ENCODE measurements around the gene WWC1. TPM values are rescaled to one million over a fixed set of nuclear protein-coding genes. Genes with fewer than 3 reads are reported as not detected.

The WWC1 gene
- total and polyA plus RNA-seq, 4 donors, result 48.4 to 77.0 (median 56.2) TPM

DNA sequence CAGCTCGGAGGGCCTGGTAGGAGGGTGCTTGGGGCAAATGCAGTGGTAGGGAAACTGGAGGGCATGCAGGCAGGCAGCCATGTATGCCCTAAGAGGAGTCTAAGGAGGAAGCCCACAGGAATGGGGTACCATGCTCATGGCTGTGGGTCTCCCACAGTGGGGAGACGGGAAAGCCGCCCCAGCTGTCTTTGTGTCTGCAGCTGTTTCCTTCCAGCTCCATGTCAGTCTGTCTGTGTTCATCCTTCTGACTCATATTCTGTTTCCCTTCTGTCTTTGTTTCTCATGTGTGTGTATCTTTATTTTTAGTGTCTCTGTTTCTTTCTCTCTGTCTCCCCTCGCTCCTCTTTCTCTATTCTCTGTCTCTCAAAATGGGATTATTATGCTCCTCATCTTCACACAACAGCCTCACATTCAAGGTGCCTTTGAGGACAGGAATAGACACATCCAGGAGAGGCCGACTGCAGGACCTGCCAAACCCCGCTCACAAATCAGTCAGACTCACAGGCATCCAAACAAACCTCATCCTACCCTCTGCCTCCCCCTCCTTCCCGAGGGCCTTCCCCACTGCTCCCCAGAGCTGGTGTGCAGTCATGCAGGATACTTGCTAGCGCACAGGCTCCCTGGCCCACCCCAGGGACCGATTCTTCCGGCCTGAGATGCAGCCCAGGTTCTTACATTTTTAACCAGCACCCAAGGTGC, 126.4 kb downstream of the WWC1 start:
- no peaks in the 10 kb centered on the region for H3K9me3 ChIP-seq (ENCODE audit: control insufficient read depth in 4 of 4, insufficient read depth in 3 of 4, low read length in 3 of 4)
- WGBS, 2 donors, result 80 to 84% methylated on average over 10 of the region's 10 CpGs
- no peak overlapping the region for H3K4me3 ChIP-seq
- DNase-seq, result no peak
- TF ChIP-seq, protein P1, sequence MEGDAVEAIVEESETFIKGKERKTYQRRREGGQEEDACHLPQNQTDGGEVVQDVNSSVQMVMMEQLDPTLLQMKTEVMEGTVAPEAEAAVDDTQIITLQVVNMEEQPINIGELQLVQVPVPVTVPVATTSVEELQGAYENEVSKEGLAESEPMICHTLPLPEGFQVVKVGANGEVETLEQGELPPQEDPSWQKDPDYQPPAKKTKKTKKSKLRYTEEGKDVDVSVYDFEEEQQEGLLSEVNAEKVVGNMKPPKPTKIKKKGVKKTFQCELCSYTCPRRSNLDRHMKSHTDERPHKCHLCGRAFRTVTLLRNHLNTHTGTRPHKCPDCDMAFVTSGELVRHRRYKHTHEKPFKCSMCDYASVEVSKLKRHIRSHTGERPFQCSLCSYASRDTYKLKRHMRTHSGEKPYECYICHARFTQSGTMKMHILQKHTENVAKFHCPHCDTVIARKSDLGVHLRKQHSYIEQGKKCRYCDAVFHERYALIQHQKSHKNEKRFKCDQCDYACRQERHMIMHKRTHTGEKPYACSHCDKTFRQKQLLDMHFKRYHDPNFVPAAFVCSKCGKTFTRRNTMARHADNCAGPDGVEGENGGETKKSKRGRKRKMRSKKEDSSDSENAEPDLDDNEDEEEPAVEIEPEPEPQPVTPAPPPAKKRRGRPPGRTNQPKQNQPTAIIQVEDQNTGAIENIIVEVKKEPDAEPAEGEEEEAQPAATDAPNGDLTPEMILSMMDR (IDR thresholded peaks at IDR 0.05; ENCODE audit: control extremely low read depth, extremely low read depth), result no peak
- no peaks in the 10 kb centered on the region for H3K27me3 ChIP-seq (ENCODE audit: control insufficient read depth in 3 of 3, insufficient read depth in 3 of 3, low read length in 2 of 3)
- ATAC-seq (ENCODE audit: insufficient read depth, low FRiP score), result no peak
- H3K4me1 ChIP-seq (ENCODE audit: control insufficient read depth in 5 of 5, insufficient read depth in 5 of 5, low read length in 5 of 5), result no peaks in the 10 kb centered on the region
- H3K36me3 ChIP-seq (ENCODE audit: control insufficient read depth in 4 of 4, insufficient read depth in 4 of 4, low read length in 4 of 4), result peaks cover 0 to 2% (median 0%) of the 10 kb centered on the region in 4 donors
- H3K9ac ChIP-seq (ENCODE audit: insufficient read depth in 1 of 2, low read length in 2 of 2), result no peak overlapping the region
- no peak overlapping the region for H3K27ac ChIP-seq (ENCODE audit: low read depth in 1 of 2, low read length in 1 of 2)

DNA sequence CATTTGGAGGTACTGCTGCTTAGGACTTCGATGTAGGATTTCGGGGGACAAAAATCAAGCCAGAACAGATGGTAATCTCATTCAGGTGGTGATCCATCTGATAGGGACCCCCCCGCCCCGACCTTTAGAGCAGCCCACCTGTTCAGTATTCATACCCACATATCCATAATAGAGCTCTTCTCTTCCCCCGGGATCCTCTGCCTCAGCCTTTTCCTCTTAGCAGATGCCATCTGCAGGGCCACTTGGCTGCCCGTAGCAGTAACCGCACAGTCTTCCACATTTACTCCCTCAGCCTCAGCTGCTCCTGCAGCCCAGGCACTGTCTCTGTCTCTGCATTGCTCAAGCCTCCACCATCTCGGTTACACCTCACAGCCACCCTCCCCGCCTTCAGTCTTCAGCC, 129.0 kb downstream of the WWC1 start:
- no peaks in the 10 kb centered on the region for H3K27me3 ChIP-seq (ENCODE audit: control insufficient read depth in 3 of 3, insufficient read depth in 3 of 3, low read length in 2 of 3)
- WGBS, 2 donors, result 85 to 89% methylated on average over 9 of the region's 9 CpGs
- DNase-seq (no peak), ATAC-seq (ENCODE audit: insufficient read depth, low FRiP score) (no peak)
- H3K4me1 ChIP-seq (ENCODE audit: control insufficient read depth in 5 of 5, insufficient read depth in 5 of 5, low read length in 5 of 5), result peaks cover 0 to 6% (median 0%) of the 10 kb centered on the region in 5 donors
- no peaks in the 10 kb centered on the region for H3K36me3 ChIP-seq (ENCODE audit: control insufficient read depth in 4 of 4, insufficient read depth in 4 of 4, low read length in 4 of 4)
- no peak overlapping the region for H3K27ac ChIP-seq (ENCODE audit: low read depth in 1 of 2, low read length in 1 of 2)
- H3K4me3 ChIP-seq, result no peak overlapping the region
- no peak overlapping the region for H3K9ac ChIP-seq (ENCODE audit: insufficient read depth in 1 of 2, low read length in 2 of 2)
- H3K9me3 ChIP-seq (ENCODE audit: control insufficient read depth in 4 of 4, insufficient read depth in 3 of 4, low read length in 3 of 4), result no peaks in the 10 kb centered on the region
- TF ChIP-seq, protein P1 (IDR thresholded peaks at IDR 0.05; ENCODE audit: control extremely low read depth, extremely low read depth), result no peak

DNA sequence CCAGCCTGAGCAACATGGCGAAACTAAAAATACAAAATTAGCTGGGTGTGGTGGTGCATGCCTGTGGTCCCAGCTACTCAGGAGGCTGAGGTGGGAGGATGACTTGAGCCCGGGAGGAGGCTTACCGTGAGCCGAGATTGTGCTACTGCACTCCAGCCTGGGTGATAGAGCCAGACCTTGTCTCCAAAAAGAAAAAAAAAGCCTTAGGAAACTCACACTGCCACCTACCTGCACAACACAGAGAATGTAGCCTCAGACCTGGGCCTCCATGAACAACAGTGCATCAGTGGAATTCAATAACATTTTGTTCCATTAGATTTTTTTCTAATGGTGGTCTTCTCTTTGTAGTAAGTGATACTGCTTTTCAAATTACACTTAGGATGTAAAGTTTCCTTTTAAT, 131.0 kb downstream of the WWC1 start:
- ATAC-seq (ENCODE audit: insufficient read depth, low FRiP score) (no peak), DNase-seq (no peak)
- WGBS, 2 donors, result 80 to 82% methylated on average over 4 of the region's 4 CpGs
- TF ChIP-seq, protein P1 (IDR thresholded peaks at IDR 0.05; ENCODE audit: control extremely low read depth, extremely low read depth), result no peak
- Histone ChIP-seq H3K27ac (ENCODE audit: low read depth in 1 of 2, low read length in 1 of 2) (no peak overlapping the region), H3K9ac (ENCODE audit: insufficient read depth in 1 of 2, low read length in 2 of 2) (no peak overlapping the region), H3K36me3 (ENCODE audit: control insufficient read depth in 4 of 4, insufficient read depth in 4 of 4, low read length in 4 of 4) (no peaks in the 10 kb centered on the region), H3K4me1 (ENCODE audit: control insufficient read depth in 5 of 5, insufficient read depth in 5 of 5, low read length in 5 of 5) (peaks cover 0 to 14% (median 0%) of the 10 kb centered on the region in 5 donors), H3K27me3 (ENCODE audit: control insufficient read depth in 3 of 3, insufficient read depth in 3 of 3, low read length in 2 of 3) (no peaks in the 10 kb centered on the region), H3K4me3 (no peak overlapping the region), H3K9me3 (ENCODE audit: control insufficient read depth in 4 of 4, insufficient read depth in 3 of 4, low read length in 3 of 4) (no peaks in the 10 kb centered on the region)
